ENCODE data around the gene MCRIP2.

Gene MCRIP2

GRCh38 chr16:641326-642188, at the start of gene MCRIP2:
Gene MCRIP2, plus strand, starts transcription at chr16:641828. Its CDS starts 164 bp downstream, at chr16:641992.
- no peaks in the 10 kb centered on the region for H3K9me2 ChIP-seq (replicated peaks; ENCODE audit: insufficient read depth, low read length)
- peak within 1 kb of the TSS; percentile 71; the same call in 1 of the 2 replicates for H3K27ac ChIP-seq (ENCODE audit: low read length)
- H3K36me3 ChIP-seq (replicated peaks; ENCODE audit: insufficient read depth, low read length), result no peaks in the 10 kb centered on the region
- H3F3A ChIP-seq (ENCODE audit: insufficient read depth, low read length), result peaks cover 14% of the 10 kb centered on the region
- peak; percentile 91 for DNase-seq
- H3K79me2 ChIP-seq (ENCODE audit: low read length), result peaks cover 53% of the 10 kb centered on the region
- H3K9ac ChIP-seq (ENCODE audit: low read length), result peak within 1 kb of the TSS; percentile 95
- 0 out of 2 replicates have a peak, but pooled peaks cover 11% of the 10 kb centered on the region for H3K4me1 ChIP-seq (ENCODE audit: low read length)
- no peaks in the 10 kb centered on the region for H3K27me3 ChIP-seq (replicated peaks; ENCODE audit: insufficient read depth, low read length)
- H4K20me1 ChIP-seq (ENCODE audit: insufficient read depth, low read length), result no peaks in the 10 kb centered on the region
- no peaks in the 10 kb centered on the region for H3K9me3 ChIP-seq (replicated peaks; ENCODE audit: insufficient read depth, low read length)
- TF ChIP-seq EZH2 (optimal IDR thresholded peaks at IDR 0.05; ENCODE audit: low read depth, low read length) (no peak), EZH2phosphoT487 (IDR thresholded peaks at IDR 0.05; ENCODE audit: low read length) (no peak)
- TF ChIP-seq, protein P1, sequence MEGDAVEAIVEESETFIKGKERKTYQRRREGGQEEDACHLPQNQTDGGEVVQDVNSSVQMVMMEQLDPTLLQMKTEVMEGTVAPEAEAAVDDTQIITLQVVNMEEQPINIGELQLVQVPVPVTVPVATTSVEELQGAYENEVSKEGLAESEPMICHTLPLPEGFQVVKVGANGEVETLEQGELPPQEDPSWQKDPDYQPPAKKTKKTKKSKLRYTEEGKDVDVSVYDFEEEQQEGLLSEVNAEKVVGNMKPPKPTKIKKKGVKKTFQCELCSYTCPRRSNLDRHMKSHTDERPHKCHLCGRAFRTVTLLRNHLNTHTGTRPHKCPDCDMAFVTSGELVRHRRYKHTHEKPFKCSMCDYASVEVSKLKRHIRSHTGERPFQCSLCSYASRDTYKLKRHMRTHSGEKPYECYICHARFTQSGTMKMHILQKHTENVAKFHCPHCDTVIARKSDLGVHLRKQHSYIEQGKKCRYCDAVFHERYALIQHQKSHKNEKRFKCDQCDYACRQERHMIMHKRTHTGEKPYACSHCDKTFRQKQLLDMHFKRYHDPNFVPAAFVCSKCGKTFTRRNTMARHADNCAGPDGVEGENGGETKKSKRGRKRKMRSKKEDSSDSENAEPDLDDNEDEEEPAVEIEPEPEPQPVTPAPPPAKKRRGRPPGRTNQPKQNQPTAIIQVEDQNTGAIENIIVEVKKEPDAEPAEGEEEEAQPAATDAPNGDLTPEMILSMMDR (IDR thresholded peaks at IDR 0.05; ENCODE audit: low read length), result no peak
- H3K4me3 ChIP-seq (ENCODE audit: low read length), result peak within 1 kb of the TSS; percentile 96
- peak within 1 kb of the TSS; percentile 99 for H3K4me2 ChIP-seq (ENCODE audit: low read depth, low read length)
- H2AFZ ChIP-seq (ENCODE audit: low read length), result peak within 1 kb of the TSS; percentile 47

- Histone ChIP-seq H3K4me3 (ENCODE audit: low read length) (no peak overlapping the region), H2AFZ (ENCODE audit: low read length) (no peak overlapping the region), H3K36me3 (replicated peaks; ENCODE audit: insufficient read depth, low read length) (no peaks in the 10 kb centered on the region), H4K20me1 (ENCODE audit: insufficient read depth, low read length) (no peaks in the 10 kb centered on the region), H3K4me1 (ENCODE audit: low read length) (peaks cover 8% of the 10 kb centered on the region), H3K27ac (ENCODE audit: low read length) (no peak overlapping the region), H3F3A (ENCODE audit: insufficient read depth, low read length) (peaks cover 9% of the 10 kb centered on the region; the same call in 1 of the 2 replicates), H3K79me2 (ENCODE audit: low read length) (peaks cover 84% of the 10 kb centered on the region), H3K27me3 (replicated peaks; ENCODE audit: insufficient read depth, low read length) (no peaks in the 10 kb centered on the region), H3K9me3 (replicated peaks; ENCODE audit: insufficient read depth, low read length) (no peaks in the 10 kb centered on the region), H3K9ac (ENCODE audit: low read length) (no peak overlapping the region), H3K9me2 (replicated peaks; ENCODE audit: insufficient read depth, low read length) (no peaks in the 10 kb centered on the region), H3K4me2 (ENCODE audit: low read depth, low read length) (no peak overlapping the region)
- TF ChIP-seq EZH2phosphoT487 (IDR thresholded peaks at IDR 0.05; ENCODE audit: low read length) (no peak), EZH2 (optimal IDR thresholded peaks at IDR 0.05; ENCODE audit: low read depth, low read length) (no peak)
- TF ChIP-seq, protein P1 (IDR thresholded peaks at IDR 0.05; ENCODE audit: low read length), result no peak
- no peak for DNase-seq
Observed at GRCh38 chr16:591892-592517, 49.6 kb upstream of the MCRIP2 start.

- Histone ChIP-seq H3K4me3 (ENCODE audit: low read length) (no peak overlapping the region), H3K9me3 (replicated peaks; ENCODE audit: insufficient read depth, low read length) (no peaks in the 10 kb centered on the region), H3K27ac (ENCODE audit: low read length) (no peak overlapping the region), H3K36me3 (replicated peaks; ENCODE audit: insufficient read depth, low read length) (no peaks in the 10 kb centered on the region), H3K4me1 (ENCODE audit: low read length) (peaks cover 3% of the 10 kb centered on the region), H3K4me2 (ENCODE audit: low read depth, low read length) (no peak overlapping the region), H4K20me1 (ENCODE audit: insufficient read depth, low read length) (no peaks in the 10 kb centered on the region), H3F3A (ENCODE audit: insufficient read depth, low read length) (peaks cover 9% of the 10 kb centered on the region; the same call in 1 of the 2 replicates), H3K27me3 (replicated peaks; ENCODE audit: insufficient read depth, low read length) (no peaks in the 10 kb centered on the region), H2AFZ (ENCODE audit: low read length) (no peak overlapping the region), H3K79me2 (ENCODE audit: low read length) (peaks cover 81% of the 10 kb centered on the region), H3K9ac (ENCODE audit: low read length) (no peak overlapping the region), H3K9me2 (replicated peaks; ENCODE audit: insufficient read depth, low read length) (no peaks in the 10 kb centered on the region)
- TF ChIP-seq EZH2phosphoT487 (IDR thresholded peaks at IDR 0.05; ENCODE audit: low read length) (no peak), EZH2 (optimal IDR thresholded peaks at IDR 0.05; ENCODE audit: low read depth, low read length) (no peak)
- TF ChIP-seq, protein P1 (IDR thresholded peaks at IDR 0.05; ENCODE audit: low read length), result no peak
- DNase-seq, result no peak
Observed at GRCh38 chr16:592518-593306, 48.9 kb upstream of the MCRIP2 start.
